ENCODE results near the gene NUTM2F.
A peak's percentile ranks its signal among the peaks of the same experiment; 100 is the strongest.
"Not testable (repeated sequence)": the region's sequence is repeated elsewhere in the genome, so short reads cannot be mapped to it uniquely, and the experiment has no call there.

Gene NUTM2F, protein sequence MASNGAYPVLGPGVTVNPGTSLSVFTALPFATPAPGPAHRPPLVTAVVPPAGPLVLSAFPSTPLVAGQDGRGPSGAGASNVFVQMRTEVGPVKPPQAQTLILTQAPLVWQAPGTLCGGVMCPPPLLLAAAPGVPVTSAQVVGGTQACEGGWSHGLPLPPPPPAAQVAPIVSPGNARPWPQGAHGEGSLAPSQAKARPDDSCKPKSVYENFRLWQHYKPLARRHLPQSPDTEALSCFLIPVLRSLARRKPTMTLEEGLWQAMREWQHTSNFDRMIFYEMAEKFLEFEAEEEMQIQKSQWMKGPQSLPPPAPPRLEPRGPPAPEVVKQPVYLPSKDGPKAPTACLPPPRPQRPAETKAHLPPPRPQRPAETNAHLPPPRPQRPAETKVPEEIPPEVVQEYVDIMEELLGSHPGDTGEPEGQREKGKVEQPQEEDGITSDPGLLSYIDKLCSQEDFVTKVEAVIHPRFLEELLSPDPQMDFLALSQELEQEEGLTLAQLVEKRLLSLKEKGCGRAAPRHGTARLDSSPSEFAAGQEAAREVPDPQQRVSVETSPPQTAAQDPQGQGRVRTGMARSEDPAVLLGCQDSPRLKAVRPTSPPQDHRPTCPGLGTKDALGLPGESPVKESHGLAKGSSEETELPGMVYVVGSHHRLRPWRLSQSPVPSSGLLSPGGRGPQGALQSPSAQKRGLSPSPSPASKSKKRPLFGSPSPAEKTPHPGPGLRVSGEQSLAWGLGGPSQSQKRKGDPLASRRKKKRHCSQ

GRCh38 chr9:94328544-94328943, at the start of gene NUTM2F:
Gene NUTM2F, minus strand, starts transcription at chr9:94328644. Its CDS starts 21 bp downstream, at chr9:94328623.
- DNase-seq, result not testable (repeated sequence)

DNA sequence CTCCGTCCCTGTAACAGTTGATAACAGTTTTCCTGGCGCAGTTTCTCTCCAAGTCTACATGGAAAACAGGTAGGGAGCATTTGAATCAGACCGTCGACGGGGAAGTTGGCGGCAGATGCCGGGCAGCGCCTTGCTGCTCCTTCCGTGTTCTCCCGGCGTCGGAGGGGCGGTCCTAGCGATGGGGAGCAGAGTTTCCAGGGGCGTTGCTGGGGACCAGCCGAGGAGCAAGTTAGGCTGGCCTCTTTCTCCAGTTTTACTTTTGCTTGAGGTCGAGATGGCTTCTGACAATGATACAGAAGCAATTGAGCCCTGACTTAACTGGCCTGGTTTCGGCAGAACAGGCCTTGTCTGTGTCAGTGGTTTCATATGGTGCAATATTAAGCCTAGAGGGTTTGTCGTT, 46.8 kb upstream of the NUTM2F start:
- peak; percentile 19 for DNase-seq

- DNase-seq, result peak; percentile 90
Observed at GRCh38 chr9:94374176-94375056, 46.0 kb upstream of the NUTM2F start.

DNA sequence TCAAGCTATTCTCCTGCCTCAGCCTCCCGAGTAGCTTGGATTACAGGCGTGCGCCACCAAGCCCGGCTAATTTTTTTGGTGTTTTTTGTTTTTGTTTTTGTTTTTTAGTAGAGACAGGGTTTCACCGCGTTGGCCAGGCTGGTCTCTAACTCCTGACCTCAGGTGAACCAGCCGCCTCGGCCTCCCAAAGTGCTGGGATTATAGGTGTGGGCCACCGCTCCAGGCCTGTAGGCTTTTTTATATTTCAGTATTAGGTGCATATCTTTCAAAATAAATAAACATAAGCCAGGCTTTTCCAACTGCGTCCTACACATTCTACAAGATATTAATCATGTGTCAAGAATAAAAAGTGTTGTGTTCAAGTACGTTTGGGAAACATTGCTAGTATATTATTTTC, 45.3 kb upstream of the NUTM2F start:
- DNase-seq, result not testable (repeated sequence)

GRCh38 chr9:94370266-94370665, 41.8 kb upstream of the NUTM2F start:
- not testable (repeated sequence) for DNase-seq

DNA sequence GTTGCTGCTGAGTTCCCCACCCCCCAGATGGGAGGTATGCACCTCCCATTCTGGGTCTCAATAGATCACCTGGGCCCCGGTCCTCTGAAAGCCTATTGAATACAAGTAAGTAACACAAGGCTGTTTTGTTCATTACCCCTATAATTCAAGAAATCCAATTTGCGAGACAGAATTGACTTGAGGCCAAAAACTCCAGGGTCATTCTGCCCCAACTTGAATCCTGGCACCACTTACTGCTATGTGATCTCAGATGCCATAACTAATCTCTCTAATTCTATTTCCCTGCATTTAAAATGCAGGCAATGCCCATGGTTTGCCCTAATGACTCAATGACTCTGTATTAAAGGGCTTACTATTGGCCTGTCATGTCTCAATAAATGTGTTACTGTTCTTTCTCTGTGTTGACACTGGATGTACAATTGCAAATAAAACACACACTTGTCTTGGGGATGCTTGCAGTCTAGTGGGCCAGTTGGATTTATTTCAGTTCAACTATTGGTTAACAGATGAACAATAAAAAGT, 35.7 kb upstream of the NUTM2F start:
- DNase-seq, result not testable (repeated sequence)

- not testable (repeated sequence) for DNase-seq
Observed at GRCh38 chr9:94357158-94357557, 28.7 kb upstream of the NUTM2F start.

DNA sequence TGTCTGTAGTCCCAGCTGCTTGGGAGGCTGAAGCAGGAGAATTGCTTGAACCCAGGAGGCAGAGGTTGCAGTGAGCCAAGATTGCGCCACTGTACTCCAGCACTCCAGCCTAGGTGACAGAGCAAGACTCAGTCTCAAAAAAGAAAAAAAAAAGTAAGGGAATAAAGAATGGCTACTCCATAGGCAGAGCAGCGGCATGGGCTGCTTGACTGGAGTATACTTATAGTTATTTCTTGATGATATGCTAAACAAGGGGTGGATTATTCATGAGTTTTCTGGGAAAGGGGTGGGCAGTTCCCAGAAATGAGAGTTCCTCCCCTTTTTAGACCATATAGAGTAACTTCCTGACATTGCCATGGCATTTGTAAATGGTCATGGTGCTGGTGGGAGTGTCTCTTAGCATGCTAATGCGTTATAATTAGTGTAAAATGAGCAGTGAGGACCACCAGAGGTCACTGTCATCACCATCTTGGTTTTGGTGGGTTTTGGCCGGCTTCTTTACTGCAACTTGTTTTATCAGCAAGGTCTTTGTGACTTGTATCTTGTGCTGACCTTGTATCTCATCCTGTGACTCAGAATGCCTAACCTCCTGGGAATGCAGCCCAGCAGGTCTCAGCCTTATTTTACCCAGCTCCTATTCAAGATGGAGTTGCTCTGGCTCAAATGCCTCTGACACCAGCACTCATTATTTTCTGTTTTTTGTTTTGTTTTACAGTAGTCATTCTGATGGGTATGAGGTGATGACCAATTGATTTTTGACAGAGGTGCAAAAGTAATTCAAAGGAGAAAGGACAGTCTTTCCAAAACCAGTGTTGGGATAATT, 23.7 kb upstream of the NUTM2F start:
- not testable (repeated sequence) for DNase-seq

DNA sequence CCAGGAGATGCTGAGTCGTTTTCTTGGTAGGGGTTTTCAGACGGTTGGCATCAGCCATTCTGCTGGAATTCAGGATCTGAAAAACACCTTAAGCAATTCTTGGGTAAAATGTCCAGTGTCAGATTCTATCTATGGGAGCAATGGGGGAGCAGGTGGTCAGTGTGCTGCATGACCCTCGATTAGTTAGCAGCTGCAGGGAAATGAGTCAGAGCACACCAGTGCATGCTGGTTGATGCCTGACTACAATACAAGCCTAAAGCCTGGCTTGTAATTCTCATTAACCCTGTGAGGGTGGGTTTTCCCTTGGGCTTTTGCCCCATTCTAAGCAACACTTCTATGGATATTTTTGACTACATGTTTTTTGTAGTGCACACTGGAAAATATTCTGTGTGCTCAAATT, 20.3 kb upstream of the NUTM2F start:
- DNase-seq, result not testable (repeated sequence)

GRCh38 chr9:94347451-94347850, 19.0 kb upstream of the NUTM2F start:
- DNase-seq, result not testable (repeated sequence)

DNA sequence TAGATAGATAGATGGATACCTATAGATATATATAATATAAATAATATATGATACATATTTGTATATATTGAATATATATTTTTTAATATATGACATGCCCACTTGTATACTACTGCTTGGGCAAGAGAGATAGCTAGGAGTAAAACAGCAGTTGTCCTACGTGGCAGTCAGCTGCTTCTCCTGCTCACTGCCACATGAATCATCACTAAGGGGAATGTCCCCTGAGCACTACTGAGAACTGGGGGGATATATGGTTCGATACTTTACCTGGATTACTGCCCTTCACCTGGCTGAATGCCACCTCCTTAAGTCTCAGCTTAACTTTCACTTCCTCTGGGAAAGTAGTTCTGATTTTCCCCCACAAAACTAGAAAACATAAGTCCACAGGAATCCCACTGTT, 13.3 kb upstream of the NUTM2F start:
- not testable (repeated sequence) for DNase-seq

- not testable (repeated sequence) for DNase-seq
Observed at GRCh38 chr9:94340750-94341149, 12.3 kb upstream of the NUTM2F start.

DNA sequence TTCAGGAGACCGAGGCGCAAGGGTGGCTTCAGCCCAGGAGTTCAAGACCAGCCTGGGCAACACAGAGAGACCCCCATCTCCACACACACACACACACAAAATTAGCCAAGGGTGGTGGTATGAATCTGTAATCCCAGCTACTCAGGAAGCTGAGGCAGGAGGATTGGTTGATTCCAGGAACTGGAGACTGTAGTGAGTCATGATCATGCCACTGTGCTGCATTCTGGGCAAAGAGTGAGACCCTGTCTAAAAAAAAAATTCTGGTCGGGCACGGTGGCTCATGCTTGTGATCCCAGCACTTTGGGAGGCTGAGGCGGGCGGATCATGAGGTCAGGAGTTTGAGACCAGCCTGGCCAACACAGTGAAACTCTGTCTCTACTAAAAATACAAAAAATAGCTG, 11.2 kb upstream of the NUTM2F start:
- DNase-seq, result not testable (repeated sequence)

DNA sequence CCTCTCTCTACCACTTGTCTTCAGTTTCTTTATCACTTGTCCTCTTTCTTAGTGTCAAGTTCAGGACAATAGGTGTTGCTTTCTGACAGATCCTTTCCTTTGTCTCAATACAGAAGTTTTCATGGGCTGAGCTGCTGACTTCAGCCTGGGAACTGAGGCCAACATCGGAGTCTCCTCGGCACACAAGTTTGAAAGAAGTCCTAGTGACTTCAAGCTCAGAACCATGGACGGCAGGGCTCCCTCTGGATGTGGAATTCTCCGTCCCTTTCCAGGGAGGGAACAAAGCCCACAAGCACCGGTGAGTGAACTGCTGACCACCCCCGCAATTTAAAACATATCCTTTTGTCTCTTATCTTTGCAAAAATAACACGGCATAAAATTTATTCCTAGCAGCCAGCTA, 10.3 kb upstream of the NUTM2F start:
- not testable (repeated sequence) for DNase-seq

- DNase-seq, result not testable (repeated sequence)
Observed at GRCh38 chr9:94336445-94336844, 8.0 kb upstream of the NUTM2F start.

- DNase-seq, result not testable (repeated sequence)
Observed at GRCh38 chr9:94325583-94325982, 2.9 kb downstream of the NUTM2F start.

- not testable (repeated sequence) for DNase-seq
Observed at GRCh38 chr9:94323153-94323798, 5.2 kb downstream of the NUTM2F start.

DNA sequence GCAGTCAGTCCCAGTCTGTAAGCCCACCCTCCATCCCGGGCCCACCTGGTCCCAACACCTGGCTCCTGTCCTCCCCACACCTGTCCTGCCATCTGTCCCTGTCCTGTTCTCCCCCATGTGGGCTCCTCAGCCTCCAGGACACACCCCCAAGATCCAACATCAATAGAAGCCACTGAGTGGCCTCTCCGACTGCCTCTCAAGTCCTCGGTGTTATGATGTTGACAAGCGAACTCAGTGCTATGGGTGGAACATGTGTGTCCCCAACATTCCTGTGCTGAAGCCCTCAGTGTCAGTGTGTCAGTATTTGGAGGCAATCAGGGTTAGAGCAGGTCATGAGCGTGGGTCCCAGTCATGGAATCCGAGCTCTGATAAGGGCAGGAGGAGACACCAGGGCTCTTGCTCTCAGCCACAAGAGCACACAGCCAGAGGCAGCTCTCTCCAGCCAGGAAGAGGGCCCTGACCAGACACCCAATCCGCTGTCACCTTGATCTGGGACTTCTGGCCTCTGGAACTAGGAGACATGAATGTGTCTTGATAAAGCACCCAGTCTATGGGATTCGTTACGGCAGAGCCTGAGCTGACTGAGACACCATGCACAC, 6.0 kb downstream of the NUTM2F start:
- DNase-seq, result not testable (repeated sequence)

GRCh38 chr9:94317949-94318657, 10.3 kb downstream of the NUTM2F start:
- DNase-seq, result not testable (repeated sequence)

DNA sequence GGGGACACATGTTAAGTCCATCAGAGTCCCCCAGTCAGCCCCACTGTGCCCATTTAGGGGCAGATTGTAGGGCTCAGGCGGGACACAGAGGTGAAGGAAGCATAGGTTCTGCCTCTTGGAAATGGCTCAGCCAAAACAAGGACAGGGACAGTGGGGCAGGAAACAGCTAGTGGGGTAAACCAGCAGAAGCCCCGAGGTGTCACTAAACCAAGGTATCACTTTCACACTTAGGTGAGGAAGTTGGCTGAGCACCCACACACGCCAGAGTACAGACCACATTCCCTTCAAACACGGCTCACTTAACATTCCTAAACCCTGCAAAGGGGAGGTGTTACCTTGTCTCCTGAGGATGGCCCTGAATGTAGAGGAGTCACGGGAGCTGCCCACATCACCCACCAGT, 12.2 kb downstream of the NUTM2F start:
- DNase-seq, result not testable (repeated sequence)
